Ovary (tissue), 3 donors: ENCODE data around the gene NGRN.

Experiments
- POLR2A ChIP-seq: fragments of 450-650 bp; IDR thresholded peaks from one replicate; pipeline ENCODE4 v1.6.1; 2017; ENCODE audit warnings: antibody characterized with exemption, mild to moderate bottlenecking, moderate library complexity
- TF ChIP-seq, protein P1 (sequence below), 3 donors: fragments of 450-650 bp in 2 of 3; fragments of 200-600 bp in 1 of 3; IDR thresholded peaks; one replicate each; pipeline versions ENCODE4 v1.5.1 to v1.8.0; 2016 to 2022; ENCODE audit warnings: antibody characterized with exemption in 3 of 3, mild to moderate bottlenecking in 1 of 3
- donor health status: DM: no; HTN: no; CAD: no.

DNA sequence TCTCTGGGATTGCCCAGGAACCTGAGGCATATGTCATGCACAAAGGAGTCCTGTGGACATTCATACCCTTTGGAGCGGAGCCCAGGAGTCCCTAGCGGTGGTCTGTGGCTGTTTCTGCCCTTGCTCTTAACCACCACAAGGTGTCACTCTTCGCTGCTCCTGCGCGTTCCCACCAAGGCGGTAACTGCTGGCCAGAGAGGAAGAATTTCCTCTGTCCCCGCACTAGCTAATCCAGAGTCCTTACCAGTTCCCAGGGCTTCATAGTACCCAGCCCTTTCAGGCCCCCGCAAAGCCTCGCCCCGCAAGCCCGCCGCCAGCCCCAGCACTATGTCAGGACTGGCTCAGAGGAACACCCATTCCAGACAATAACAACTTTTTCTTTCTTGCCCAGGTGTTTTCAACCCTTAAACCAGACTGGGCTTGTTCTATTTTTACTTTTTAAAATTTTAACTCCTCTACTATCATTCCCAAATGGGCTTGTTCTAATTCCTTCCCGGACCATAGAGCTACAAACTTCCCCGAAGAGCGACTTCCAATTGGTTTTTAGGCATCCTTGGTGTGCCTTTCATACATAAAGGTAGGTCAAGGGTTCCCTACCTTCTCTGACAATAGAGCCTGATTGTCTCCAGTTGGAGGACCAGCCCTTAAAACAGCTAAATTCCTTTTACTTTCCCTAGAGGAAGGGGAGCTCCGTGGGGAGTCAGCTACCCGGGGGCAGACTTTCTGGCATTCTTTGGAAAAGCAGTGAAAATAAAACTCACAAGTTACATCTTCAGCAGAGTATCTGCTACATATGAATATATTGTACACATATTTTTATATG lies 54.8 kb downstream of the NGRN start:
- TF ChIP-seq, protein P1, sequence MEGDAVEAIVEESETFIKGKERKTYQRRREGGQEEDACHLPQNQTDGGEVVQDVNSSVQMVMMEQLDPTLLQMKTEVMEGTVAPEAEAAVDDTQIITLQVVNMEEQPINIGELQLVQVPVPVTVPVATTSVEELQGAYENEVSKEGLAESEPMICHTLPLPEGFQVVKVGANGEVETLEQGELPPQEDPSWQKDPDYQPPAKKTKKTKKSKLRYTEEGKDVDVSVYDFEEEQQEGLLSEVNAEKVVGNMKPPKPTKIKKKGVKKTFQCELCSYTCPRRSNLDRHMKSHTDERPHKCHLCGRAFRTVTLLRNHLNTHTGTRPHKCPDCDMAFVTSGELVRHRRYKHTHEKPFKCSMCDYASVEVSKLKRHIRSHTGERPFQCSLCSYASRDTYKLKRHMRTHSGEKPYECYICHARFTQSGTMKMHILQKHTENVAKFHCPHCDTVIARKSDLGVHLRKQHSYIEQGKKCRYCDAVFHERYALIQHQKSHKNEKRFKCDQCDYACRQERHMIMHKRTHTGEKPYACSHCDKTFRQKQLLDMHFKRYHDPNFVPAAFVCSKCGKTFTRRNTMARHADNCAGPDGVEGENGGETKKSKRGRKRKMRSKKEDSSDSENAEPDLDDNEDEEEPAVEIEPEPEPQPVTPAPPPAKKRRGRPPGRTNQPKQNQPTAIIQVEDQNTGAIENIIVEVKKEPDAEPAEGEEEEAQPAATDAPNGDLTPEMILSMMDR (IDR thresholded peaks at IDR 0.05): peak; percentile 94 to 99 (median 97)
- TF ChIP-seq POLR2A: no peak
